ENCODE measurements around the gene LDB2.
"Not testable (repeated sequence)": the region's sequence is repeated elsewhere in the genome, so short reads cannot be mapped to it uniquely, and the experiment has no call there.

LDB2 gene

DNA sequence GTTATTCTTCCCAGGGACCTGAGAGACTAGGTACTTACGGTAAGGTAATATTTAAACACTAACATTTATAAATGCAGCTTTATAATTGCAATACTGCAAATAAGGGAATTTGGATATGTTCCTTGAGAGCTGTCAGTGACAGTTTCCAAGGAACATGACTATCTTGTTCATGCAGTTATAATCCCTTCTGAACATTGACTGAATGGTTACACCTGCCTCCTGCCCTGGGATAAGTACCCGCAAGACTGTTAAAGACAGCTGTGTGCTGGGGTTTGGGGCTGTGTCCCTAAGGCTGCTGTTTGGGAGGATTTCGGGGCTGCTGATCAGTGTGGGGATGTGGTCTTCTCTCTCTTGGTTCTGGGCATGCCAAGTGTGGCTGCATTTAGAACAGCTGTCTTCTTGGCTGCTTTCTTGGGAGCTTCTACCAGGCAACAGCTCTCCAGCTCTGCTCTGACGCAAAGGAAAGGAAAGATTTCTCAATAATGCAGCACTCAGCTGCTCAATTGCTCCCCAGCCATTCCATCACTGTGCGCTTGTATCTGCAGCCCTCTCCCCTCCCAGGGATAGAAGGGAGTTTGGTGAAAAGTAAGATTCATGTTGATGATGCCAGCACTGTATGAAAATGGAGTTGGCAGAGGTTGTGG, 373.4 kb downstream of the LDB2 start:
- no peak for DNase-seq

DNA sequence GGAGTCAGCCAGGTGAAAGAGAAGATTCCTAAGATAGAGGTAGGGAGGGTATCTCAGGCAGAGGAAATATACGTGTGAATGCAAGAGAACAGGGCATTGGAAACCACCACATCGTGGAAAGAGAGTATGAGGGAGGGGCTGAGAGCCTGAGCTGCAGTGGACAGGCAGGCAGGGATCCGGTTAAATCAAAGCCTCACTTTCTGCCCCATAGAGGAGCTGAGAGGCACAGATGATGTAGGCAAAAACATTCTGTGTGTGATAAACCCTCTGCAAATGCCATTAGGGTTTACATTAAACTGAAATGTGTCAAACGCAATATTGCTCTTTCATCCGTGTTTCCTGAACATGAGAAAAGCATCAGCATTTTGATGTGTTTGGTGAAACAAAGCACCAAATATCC, 374.0 kb downstream of the LDB2 start:
- no peak for DNase-seq

DNA sequence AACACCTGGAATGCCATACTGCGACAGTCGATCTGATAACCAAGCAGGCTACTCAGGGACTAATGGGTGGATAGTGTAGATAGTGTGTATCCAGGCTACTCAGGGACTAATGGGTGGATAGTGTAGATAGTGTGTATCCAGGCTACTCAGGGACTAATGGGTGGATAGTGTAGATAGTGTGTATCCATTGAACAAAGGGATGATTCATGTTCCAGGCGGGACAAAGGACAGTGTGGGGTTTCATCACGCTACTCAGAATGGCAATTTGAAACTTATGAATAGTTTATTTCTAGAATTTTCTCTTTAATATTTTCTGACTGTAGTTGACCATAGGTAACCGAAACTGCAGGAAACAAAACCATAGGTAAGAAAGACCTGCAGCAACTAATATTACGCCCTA, 374.9 kb downstream of the LDB2 start:
- DNase-seq = not testable (repeated sequence)

DNA sequence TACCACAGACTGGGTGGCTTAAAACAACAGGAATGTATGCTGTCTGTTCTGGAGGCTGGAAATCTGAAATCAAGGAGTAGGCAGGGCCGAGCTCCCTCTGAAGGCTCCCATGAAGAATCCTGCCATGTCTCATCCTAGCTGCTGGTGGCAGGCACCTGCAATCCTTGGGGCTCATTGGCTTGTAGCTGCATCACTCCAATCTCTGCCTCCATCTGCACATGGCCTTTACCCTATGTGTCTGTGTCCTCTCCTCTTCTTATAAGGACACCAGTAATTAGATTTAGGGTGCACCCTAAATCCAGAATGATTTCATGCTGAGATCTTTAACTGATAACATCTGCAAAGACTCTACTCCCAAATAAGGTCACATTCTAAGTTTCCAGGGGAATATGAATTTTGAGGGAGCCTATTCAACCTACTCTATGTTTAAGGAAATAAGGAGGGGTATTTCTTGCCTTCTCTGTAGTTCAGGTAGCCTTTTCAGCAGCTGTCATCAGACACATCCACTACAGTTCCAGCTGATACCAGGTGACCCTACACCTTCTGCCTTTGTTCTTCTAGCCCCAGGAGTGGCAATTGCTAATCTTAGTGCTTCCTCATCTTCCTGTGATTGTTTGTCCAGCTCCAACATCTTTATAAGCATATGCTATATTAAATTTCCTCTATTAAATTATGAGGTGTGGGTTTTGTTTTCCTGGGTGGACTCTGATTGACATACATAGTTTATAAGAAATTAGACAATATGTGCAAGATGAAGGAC, 377.1 kb downstream of the LDB2 start:
- DNase-seq = no peak

DNA sequence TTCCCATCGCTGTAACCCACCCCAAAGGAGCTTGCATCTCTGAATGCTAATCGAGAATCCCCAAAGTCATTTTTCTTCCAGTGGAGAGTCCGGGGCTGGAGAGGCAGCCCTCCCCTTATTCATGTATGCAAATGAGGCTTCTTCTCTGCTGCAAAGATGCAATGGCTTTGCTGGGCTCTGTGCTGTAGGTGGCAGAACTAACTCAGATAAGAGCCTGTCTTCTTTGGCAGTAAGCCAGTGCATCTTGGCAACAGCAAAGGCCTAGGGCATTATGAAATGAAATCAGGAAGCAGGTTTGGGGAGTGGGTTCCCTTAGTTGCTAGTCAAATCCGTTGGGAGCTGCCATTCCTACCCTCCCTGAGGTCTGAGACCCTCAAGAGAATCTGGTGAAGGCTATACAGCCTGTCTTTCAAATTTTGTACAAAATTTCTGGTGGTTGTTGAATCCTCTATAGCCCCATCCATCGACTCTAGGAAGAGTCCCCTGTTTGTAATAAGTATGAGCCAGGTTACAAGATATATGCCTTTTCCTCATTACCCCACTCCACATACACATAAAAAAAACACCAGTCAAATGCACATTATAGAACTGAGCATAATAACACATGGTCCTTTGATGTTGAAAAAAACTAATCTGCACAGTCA, 381.5 kb downstream of the LDB2 start:
- no peak for DNase-seq

DNA sequence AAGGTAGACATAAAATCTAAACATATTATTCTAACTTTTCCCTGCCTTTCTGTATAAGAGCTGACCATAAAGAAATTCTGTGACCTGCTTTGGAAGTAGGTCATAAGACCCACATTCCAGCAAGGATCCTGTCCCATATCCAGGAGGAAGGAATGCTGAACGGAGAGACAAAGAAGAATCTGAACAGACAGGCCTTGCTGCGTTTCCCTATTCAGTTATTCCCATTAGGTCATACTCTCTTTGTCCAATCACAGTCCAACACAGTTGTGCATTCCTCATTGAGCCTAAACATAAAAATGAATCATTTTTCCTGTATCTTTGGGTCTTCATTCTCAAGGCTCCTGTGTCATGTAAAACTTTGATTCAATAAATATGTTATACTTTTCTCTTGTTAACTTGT, 384.6 kb downstream of the LDB2 start:
- DNase-seq = no peak

DNA sequence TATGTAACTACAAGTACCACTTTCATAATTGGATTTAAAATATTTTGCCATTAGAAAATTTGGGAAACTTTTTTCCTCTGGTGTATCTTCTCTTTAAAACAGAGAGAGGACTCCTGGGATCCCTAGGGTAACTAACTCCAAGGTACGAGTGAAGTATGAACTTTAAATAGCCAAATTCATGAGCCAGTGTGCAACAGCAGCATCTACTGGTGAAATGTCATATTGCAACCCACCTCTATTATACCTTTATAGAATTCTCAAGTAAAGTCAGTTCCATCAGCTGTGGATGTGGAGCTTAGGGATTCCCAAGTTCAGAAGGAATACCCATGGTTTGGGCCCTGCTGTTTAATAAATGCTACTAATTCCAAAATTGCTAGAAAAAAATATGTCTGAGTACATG, 389.5 kb downstream of the LDB2 start:
- DNase-seq = no peak

DNA sequence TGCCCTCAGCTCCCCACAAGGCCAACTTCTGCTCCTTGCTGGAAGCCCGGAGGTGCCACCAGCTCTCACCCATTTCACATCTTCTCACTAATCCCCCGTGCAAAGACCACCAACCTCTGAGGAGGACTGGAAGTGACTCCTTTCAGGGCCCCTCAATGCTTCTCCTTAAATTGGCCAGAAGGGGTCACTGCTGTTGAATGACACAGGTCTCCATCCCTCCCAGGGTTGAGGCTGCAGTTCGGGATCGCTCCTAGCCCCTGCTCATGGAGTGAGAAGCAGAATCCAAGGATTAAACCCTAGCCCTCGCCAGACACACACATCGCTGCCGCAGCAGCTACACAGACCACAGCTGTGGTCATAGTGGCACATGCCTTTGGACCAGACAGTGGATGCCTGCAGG, 392.7 kb downstream of the LDB2 start:
- DNase-seq = no peak

DNA sequence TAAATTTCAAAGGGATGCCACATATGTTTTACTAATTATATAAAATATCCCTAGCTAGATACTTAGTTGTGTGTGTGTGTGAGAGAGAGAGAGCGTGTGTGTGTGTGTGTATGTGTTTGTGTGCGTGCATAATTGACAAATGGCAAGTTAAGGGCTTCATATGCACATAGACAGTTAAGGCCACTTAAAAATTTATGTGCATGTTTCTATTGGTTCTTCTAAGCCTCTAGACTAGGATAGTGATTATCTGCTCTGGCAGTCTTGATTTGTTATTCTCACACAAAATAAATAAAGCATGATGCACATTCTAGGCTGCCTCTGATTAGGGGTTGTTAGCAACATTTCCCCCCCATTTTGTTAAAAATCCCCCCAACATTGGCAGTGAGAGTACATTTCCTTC, 393.2 kb downstream of the LDB2 start:
- DNase-seq = no peak

DNA sequence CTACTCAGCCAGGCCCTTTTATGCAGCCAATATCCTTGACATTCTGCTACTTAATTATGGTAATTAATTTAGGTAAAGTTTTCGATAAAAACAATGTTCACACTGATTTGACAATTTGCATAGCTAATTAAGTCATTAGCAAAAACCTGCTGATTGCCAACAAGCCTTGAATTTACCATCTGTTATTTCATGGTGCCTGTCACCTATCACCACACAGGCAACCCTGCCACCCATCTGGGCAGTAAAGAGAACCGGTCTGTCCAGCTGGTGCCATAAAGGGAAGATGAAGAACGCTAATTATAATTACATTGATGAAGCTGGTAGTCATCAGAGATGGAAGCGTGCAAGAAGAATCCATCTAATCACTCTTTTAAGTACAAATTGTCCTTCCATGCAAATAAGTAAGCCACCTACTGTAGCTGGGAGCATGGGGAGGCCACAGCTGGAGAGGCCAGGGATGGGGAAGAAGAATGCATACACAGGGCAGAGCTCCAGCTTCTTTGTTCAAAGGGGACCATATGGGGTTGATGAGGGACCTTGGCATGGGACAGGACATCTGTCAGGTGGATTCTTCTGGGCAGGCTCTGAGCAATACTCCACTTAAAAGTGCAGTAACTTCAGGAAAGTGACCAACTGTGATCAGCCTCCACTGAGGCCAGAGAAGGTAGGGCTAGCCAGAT, 394.9 kb downstream of the LDB2 start:
- DNase-seq = no peak

DNA sequence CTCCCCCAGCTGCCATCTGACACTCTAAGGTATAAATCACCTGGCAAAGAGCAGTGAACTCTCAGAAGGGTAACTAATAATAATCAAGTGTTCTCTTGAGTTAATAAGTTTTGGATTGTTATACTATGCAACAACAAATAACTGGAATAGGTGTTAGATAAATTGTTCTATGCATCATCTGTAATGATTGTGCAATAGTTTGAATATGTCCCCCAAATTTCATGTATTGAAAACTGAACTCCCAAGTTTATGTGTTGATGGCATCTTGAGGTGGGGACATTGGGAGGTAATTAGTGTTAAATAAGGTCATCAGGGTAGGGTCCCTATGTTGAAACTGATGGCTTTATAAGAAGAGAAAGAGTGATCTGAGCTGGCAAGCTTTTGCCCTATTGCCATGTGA, 399.5 kb downstream of the LDB2 start:
- DNase-seq = no peak

DNA sequence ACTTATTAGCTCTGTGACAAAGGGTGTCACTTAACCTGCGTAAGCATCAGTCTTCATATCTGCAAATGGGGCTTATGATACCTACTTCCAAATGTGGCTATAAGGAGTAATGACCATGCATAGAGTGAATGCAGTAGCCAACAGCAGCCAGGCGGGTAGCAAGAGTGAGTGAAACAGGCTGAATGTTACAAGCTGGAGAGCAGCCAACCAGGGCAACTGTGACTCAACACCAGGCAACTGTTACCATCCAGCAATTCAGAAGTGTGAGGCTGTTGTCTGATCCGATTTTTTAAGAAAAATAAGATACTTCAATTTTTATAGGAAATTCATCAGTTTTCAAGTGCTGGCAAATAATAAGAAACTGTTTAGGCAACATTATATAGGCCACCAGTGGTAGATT, 401.9 kb downstream of the LDB2 start:
- no peak for DNase-seq

DNA sequence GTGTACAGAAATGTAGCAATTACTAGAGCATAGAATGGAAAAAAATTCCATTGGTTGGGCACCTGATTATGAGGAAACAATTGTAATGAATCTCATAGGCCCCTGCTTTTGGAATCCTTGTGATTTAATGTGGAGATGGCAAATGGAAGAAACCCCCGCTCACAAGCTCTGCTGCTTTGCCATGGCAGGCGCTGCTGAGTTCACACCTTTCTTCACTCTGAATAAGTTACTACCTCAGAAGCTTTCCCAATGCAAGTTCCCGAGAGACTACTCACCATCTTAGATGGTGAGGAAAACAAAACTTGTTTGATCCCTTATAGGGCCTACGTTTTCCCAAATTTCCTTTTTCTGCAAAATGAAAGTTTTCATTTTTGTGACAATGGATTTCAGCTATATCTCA, 405.6 kb downstream of the LDB2 start:
- no peak for DNase-seq

DNA sequence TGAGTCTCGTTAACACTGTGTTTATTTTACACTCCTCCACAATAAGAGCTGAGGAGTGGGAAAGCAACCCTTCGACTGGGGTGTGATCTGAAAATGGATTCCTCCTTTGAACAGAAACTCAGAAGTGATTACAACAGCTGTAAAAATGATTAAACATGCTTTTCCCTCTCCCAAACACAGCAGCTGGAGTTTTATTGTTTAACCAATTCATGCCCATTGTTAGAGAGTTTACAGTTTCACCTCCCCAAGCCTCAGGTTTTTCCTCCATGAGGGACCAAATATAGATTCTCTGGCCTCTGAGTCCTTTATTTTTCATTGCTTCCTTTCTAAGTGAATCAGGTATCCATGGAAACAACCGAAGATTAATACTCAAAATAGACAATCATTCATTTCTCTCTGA, 409.2 kb downstream of the LDB2 start:
- no peak for DNase-seq

DNA sequence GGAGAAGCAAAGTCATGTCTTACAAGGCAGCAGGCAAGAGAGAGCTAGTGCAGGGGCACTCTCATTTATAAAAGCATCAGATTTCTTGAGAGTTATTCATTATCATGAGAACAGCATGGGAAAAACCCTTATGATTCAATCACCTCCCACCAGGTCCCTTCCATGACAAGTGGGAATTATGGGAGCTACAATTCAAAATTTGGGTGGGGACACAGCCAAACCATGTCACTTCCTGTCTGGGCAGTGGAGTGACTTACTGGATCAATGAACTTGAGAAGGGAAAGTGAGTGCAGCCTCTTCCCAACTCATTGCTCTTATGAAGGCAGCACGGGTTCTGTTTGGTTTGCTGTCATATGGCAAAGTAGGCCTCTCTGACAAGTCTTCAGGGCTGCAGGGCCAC, 410.4 kb downstream of the LDB2 start:
- no peak for DNase-seq

DNA sequence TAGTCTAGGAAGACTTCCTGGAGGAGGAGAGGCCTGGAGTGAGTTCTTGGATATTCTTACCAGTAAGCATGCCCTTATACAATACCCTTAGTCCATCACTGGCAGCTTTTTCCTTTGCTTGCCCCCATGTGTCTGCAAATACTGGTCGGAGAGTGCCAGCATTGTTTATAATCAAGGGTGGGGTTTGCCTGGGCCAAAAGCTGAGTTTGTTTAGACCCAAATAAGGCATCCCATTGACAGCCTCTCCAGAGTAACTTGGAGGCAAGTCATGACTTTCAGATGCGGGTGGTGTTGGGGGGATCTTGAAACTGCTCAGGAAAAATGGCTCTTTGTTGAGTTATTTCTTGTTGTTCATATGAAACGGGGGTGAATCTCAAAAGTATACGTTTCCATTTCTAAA, 413.7 kb downstream of the LDB2 start:
- no peak for DNase-seq

DNA sequence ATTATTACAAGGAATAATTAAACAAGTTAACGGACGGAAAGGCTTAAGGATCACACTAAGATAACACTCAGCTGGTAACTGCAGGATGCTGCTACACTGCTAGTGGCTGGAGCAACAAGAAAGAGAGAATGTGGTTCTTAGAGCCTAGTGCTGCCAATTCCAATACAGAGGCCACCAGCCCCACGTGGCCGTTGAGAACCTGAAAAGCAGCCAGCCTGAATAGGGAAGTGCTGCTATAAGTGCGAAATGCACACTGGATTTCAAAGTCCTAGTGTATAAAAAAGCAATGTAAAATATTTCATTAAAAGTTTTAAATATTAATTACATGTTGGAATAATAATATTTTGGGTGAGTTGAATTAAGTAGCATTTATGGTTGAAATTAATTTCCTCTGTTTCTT, 414.9 kb downstream of the LDB2 start:
- DNase-seq = no peak

DNA sequence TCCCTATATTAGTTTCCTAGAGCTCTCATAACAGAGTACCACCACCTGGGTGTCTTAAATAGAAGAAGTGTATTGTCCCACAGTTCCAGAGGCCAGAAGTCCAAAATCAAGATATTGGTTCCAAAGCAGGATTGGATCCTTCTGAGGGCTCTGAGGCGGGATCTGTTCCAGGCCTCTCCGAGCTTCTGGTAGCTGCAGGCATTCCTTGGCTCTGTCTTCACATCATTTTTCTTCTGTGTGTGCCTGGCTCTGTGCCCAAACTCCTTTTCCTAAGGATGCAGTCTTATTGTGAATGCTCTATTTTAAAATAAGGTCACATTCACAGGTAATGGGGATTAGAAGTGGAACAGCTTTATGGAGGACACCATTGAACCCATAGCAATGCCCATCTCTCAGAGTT, 418.4 kb downstream of the LDB2 start:
- DNase-seq = no peak

DNA sequence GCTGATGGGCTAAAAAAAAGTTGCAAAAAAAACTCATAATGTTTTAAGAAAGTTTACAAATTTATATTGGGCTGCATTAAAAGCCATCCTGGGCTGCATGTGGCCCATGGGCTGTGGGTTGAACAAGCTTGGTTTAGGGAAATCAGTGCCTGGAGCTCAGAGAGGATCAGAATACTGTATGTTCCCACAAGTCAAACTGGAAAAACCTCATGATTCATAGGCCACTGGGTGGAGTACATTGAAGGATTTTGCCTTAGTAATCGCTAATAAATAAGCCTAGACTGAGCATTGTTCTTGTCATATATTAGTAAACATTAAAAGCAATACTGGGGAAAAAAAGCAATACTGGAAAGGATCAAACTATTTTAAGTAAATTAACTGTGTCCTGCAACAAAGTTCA, 425.9 kb downstream of the LDB2 start:
- DNase-seq = no peak

DNA sequence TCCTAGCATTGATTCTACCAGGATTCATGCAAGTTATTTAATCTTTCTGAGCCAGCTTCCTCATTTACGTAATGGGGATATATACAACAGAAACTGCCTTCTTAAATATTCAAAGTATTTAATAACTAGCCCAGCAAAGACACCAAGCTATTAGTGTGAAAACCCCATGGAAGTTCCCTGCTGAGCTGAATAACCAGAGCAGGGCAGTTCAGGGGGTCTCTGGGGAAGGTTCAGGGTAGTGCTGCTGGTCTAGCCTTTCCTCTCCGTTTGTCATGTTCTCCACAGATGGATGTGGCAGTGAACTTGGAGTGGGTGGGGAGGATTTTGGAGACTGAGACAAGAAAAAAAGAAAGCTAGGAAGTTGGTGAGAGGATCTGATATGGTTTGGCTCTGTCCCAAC, 431.4 kb downstream of the LDB2 start:
- no peak for DNase-seq

DNA sequence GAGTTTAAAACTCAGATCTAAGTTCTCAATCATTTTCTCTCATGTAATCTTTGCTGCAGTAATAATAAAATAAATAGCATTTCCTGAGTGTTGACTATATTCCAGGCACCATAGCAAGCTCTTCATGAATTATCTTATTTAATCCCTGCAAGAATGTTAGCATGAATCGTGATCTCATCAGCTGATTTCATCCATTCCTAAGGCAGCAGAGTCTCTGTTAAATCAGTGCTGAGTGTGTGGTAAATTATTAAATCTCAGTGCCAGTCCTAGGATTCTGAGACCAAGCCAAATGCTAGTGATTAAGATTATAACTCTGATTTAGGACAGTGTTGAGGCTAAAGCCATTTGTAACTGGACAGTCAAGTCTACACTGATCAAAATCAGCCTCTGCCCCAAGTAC, 431.9 kb downstream of the LDB2 start:
- no peak for DNase-seq

DNA sequence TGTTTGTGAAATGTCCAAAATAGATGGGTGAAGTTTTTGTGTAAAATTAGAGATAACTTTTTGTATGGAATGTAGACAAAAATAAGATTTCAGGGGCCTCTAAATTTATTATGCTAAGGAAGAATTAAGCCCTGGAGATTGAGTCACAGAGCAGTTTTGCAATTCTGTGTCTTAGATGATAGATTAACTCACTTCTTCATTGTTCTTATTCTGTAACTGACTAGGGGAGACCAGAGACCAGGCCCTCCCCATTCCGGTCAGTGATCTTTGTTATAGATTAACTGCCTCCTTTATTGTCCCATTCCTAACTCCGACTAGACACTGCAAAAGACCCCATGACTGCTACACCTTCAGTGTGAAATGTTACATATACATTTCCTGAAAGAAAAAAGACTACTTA, 433.8 kb downstream of the LDB2 start:
- DNase-seq = no peak

DNA sequence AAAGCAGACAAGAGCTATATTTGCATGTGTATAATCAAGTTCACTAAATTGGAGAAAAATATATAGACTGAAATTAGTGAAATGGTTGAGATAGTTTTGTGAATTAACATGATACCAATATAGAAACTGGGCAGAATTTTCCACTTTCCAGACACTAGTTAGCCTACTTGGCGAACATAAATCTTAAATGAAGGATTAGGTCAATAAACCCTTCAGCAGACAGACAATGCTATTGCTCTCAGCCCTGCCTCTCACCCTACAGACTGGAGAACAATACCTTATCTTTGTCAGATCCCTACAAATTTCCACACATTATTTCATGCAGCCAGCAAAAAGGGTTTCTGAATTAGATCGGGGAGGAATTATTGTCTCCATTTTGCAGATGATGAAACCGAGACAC, 435.8 kb downstream of the LDB2 start:
- DNase-seq = no peak

DNA sequence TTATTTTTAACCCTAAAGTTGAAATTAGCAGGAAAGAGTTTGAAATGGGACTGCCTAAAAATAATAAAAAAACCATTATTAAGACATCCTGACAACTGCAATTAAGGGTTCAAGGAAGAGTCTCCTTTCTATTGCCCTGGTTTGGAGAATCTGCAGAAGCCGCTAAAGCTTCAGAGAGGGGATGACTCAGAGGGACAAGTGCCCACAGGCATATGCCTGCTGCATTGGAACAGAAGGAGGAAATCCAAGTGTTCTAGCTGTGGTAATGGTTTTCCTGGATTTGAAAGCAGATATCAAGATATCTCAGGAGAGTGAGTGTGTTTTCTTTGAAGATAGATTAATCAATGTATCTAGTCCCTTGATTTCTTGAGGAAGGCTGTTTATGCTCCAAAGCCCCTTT, 437.1 kb downstream of the LDB2 start:
- no peak for DNase-seq
